Osteoblast (primary cell): Measurements from ENCODE around the gene PDGFB. TPM values are rescaled to one million over a fixed set of nuclear protein-coding genes. Genes with fewer than 3 reads are reported as not detected.

Experiments
- DNase-seq: peaks from one replicate; pipeline ENCODE4 v3.0.0; 2011; ENCODE audit warnings: low spot score, mixed read lengths; ENCODE audit not compliant: insufficient read length; ENCODE audit errors: missing footprints
- H2AFZ ChIP-seq: 2 replicates; pipeline ENCODE4 v1.6.0; 2011; ENCODE audit warnings: mild to moderate bottlenecking, low read length
- H3K27ac ChIP-seq: 2 replicates; pipeline ENCODE4 v1.5.1; 2011; ENCODE audit warnings: mild to moderate bottlenecking, low read depth, low read length, moderate library complexity
- H3K27me3 ChIP-seq: 2 replicates; pipeline ENCODE4 v1.6.0; 2012; ENCODE audit warnings: mild to moderate bottlenecking, control low read depth, inconsistent platforms, low read length, moderate library complexity; ENCODE audit not compliant: insufficient read depth
- H3K36me3 ChIP-seq: 2 replicates; pipeline ENCODE4 v1.5.1; 2011; ENCODE audit warnings: mild to moderate bottlenecking, low read length, control low read depth, moderate library complexity; ENCODE audit not compliant: insufficient read depth
- H3K4me1 ChIP-seq: 2 replicates; pipeline ENCODE4 v1.5.1; 2011; ENCODE audit warnings: mild to moderate bottlenecking, low read length, control low read depth, moderate library complexity; ENCODE audit not compliant: insufficient read depth
- H3K4me2 ChIP-seq: 2 replicates; pipeline ENCODE4 v1.6.0; 2011; ENCODE audit warnings: mild to moderate bottlenecking, low read length; ENCODE audit not compliant: insufficient read depth
- H3K4me3 ChIP-seq: fragments of 200-600 bp; sonication (generic); 3 replicates; pipeline ENCODE4 v1.5.1; 2012; ENCODE audit warnings: mild to moderate bottlenecking, low read length, inconsistent platforms; ENCODE audit not compliant: insufficient read depth
- H3K79me2 ChIP-seq: 2 replicates; pipeline ENCODE4 v1.6.0; 2012; ENCODE audit warnings: mild to moderate bottlenecking, low read length, control low read depth, inconsistent platforms; ENCODE audit not compliant: insufficient read depth
- H3K9me3 ChIP-seq: 2 replicates; pipeline ENCODE4 v1.5.1; 2011; ENCODE audit warnings: low read depth, low read length, control low read depth
- H4K20me1 ChIP-seq: 2 replicates; pipeline ENCODE4 v1.6.0; 2012; ENCODE audit warnings: mild to moderate bottlenecking, low read length, control low read depth; ENCODE audit not compliant: insufficient read depth
- total RNA-seq: library from RNA; depleted of rRNA; stranded (reverse); fragments of >200 nt; gene quantifications from 2 replicates; pipeline ENCODE4 v1.2.3, GENCODE V29; 2012
- TF ChIP-seq, protein P1 (sequence below): IDR thresholded peaks from 2 replicates; pipeline ENCODE4 v1.5.1; 2011; ENCODE audit warnings: mild to moderate bottlenecking, low read depth, low read length, moderate library complexity; ENCODE audit errors: extremely low read depth

PDGFB gene
- total RNA-seq, 1 donor, result under 0.01 TPM

DNA sequence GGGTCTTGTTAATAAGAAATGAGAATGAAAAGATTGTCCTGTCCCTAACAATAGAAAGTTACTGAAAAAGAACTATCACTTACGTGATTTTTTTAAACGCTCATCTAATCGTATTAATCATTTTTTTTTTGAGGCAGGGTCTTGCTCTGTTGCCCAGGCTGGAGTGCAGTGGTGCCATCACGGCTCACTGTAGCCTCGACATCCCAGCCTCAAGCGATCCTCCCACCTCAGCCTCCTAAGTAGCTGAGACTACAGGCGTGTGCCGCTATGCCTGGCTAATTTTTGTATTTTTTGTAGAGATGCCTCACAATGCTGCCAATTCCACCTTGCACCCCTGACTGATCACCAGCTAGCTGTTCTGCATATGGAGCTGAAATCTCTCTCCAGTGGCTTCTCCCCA lies 15.7 kb downstream of the PDGFB start:
- H3K36me3 ChIP-seq, result no peaks in the 10 kb centered on the region
- H3K27me3 ChIP-seq, result peaks cover 6% of the 10 kb centered on the region
- no peak overlapping the region for H3K4me2 ChIP-seq
- no peak overlapping the region for H3K4me3 ChIP-seq
- H3K9me3 ChIP-seq, result no peaks in the 10 kb centered on the region
- H3K27ac ChIP-seq, result no peak overlapping the region
- H2AFZ ChIP-seq, result no peak overlapping the region
- no peaks in the 10 kb centered on the region for H3K79me2 ChIP-seq
- H3K4me1 ChIP-seq, result peaks cover 6% of the 10 kb centered on the region
- DNase-seq, result no peak
- H4K20me1 ChIP-seq, result no peaks in the 10 kb centered on the region
- TF ChIP-seq, protein P1, sequence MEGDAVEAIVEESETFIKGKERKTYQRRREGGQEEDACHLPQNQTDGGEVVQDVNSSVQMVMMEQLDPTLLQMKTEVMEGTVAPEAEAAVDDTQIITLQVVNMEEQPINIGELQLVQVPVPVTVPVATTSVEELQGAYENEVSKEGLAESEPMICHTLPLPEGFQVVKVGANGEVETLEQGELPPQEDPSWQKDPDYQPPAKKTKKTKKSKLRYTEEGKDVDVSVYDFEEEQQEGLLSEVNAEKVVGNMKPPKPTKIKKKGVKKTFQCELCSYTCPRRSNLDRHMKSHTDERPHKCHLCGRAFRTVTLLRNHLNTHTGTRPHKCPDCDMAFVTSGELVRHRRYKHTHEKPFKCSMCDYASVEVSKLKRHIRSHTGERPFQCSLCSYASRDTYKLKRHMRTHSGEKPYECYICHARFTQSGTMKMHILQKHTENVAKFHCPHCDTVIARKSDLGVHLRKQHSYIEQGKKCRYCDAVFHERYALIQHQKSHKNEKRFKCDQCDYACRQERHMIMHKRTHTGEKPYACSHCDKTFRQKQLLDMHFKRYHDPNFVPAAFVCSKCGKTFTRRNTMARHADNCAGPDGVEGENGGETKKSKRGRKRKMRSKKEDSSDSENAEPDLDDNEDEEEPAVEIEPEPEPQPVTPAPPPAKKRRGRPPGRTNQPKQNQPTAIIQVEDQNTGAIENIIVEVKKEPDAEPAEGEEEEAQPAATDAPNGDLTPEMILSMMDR, result no peak

DNA sequence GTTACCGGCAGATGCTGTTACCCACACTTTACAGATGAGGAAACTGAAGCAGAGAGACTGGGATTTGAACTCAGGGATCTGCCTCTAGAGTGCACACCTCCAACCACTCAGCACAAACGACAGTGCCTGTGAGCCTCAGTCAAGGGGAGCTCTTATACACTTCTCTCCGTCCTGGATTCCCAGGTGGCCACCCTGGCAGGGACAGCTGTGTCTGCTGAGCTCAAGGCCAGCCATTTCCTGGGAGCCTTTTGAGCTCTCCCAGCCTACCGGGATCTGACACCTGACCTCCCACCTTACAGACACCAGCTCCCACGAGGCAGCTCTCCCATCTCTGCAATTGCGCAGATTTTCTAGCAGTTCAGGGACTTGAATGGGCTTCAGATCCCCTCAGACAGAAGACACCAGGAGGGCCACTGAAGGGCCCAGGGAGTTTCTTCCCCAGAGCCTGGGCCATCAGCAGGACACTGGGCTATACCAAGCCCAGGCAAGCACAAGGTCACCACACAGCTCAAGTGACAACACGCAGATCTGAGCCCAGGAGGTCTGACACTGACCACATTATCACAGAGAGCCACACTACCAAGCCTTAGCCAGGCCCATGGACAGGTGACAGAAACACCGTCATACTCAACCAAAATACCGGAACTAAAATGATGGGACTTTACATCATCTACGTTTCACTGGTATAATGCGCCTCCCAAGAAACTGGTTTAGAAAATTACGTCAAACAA lies 17.1 kb downstream of the PDGFB start:
- Histone ChIP-seq H2AFZ (no peak overlapping the region), H3K27ac (no peak overlapping the region), H4K20me1 (no peaks in the 10 kb centered on the region), H3K4me3 (no peak overlapping the region), H3K36me3 (no peaks in the 10 kb centered on the region), H3K4me1 (no peaks in the 10 kb centered on the region), H3K9me3 (no peaks in the 10 kb centered on the region), H3K4me2 (no peak overlapping the region), H3K27me3 (peaks cover 20% of the 10 kb centered on the region), H3K79me2 (no peaks in the 10 kb centered on the region)
- DNase-seq, result peak; percentile 48
- TF ChIP-seq, protein P1, result no peak

DNA sequence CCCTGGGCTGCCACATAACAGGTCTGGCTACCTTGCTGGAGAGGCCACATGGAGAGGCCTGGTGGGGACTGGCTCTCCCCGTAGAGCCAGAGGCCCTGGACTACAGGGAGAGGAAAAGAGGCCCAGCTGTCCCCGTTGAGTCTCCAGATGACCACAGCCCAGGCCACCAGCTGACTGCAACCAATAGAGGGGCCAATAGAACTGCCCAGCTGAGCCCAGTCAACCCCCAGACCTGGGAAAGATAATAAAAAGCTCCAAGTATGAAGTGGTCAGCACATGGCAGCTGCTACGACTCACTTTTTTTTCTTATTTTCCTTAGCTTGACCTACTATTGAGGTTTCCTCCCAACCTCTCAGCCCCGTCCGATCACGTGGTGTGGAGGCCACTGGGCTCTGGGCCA lies 18.4 kb downstream of the PDGFB start:
- Histone ChIP-seq H3K9me3 (no peaks in the 10 kb centered on the region), H2AFZ (no peak overlapping the region), H3K4me3 (no peak overlapping the region), H3K27me3 (peaks cover 30% of the 10 kb centered on the region), H3K36me3 (no peaks in the 10 kb centered on the region), H3K4me2 (no peak overlapping the region), H3K4me1 (no peaks in the 10 kb centered on the region), H3K27ac (no peak overlapping the region), H4K20me1 (no peaks in the 10 kb centered on the region), H3K79me2 (no peaks in the 10 kb centered on the region)
- peak; percentile 31 for DNase-seq
- TF ChIP-seq, protein P1, result no peak

GRCh38 chr22:39225591-39225990 lies 19.2 kb downstream of the PDGFB start:
- no peaks in the 10 kb centered on the region for H3K9me3 ChIP-seq
- DNase-seq, result peak; percentile 22
- no peaks in the 10 kb centered on the region for H4K20me1 ChIP-seq
- H3K4me3 ChIP-seq, result no peak overlapping the region
- TF ChIP-seq, protein P1, result no peak
- no peaks in the 10 kb centered on the region for H3K36me3 ChIP-seq
- H3K4me1 ChIP-seq, result no peaks in the 10 kb centered on the region
- no peak overlapping the region for H3K27ac ChIP-seq
- H3K79me2 ChIP-seq, result no peaks in the 10 kb centered on the region
- no peak overlapping the region for H3K4me2 ChIP-seq
- no peak overlapping the region for H2AFZ ChIP-seq
- H3K27me3 ChIP-seq, result peaks cover 30% of the 10 kb centered on the region
